ENCODE data around the gene MAP4K4. TPM values are rescaled to one million over a fixed set of nuclear protein-coding genes. Genes with fewer than 3 reads are reported as not detected.
A peak's percentile ranks its signal among the peaks of the same experiment; 100 is the strongest.

Gene MAP4K4
- polyA plus RNA-seq, 4 donors, result 68.7 to 84.3 (median 76.3) TPM

GRCh38 chr2:101807242-101807641, 109.7 kb downstream of the MAP4K4 start:
- no peak for DNase-seq (ENCODE audit: low read depth in 4 of 4, low spot score in 2 of 4)

- DNase-seq (ENCODE audit: low read depth in 4 of 4, low spot score in 2 of 4), result no peak
These were observed 110.6 kb downstream of the MAP4K4 start for GRCh38 chr2:101808006-101808562.

GRCh38 chr2:101809698-101810097, 112.2 kb downstream of the MAP4K4 start:
- no peak for DNase-seq (ENCODE audit: low read depth in 4 of 4, low spot score in 2 of 4)

- DNase-seq (ENCODE audit: low read depth in 4 of 4, low spot score in 2 of 4), result no peak
These were observed 113.9 kb downstream of the MAP4K4 start for GRCh38 chr2:101811226-101812015.

- no peak for DNase-seq (ENCODE audit: low read depth in 4 of 4, low spot score in 2 of 4)
These were observed 114.7 kb downstream of the MAP4K4 start for GRCh38 chr2:101812226-101812625.

GRCh38 chr2:101814752-101815151, 117.2 kb downstream of the MAP4K4 start:
- DNase-seq (ENCODE audit: low read depth in 4 of 4, low spot score in 2 of 4), result no peak

GRCh38 chr2:101815154-101815553, 117.6 kb downstream of the MAP4K4 start:
- DNase-seq (ENCODE audit: low read depth in 4 of 4, low spot score in 2 of 4), result no peak

GRCh38 chr2:101815739-101816391, 118.4 kb downstream of the MAP4K4 start:
- DNase-seq (ENCODE audit: low read depth in 4 of 4, low spot score in 2 of 4), result no peak

GRCh38 chr2:101816598-101816997, 119.1 kb downstream of the MAP4K4 start:
- DNase-seq (ENCODE audit: low read depth in 4 of 4, low spot score in 2 of 4), result no peak

- DNase-seq (ENCODE audit: low read depth in 4 of 4, low spot score in 2 of 4), result no peak
These were observed 120.0 kb downstream of the MAP4K4 start for GRCh38 chr2:101817481-101817880.

GRCh38 chr2:101818531-101819451, 121.3 kb downstream of the MAP4K4 start:
- DNase-seq (ENCODE audit: low read depth in 4 of 4, low spot score in 2 of 4), result no peak

GRCh38 chr2:101820519-101820918, 123.0 kb downstream of the MAP4K4 start:
- DNase-seq (ENCODE audit: low read depth in 4 of 4, low spot score in 2 of 4), result no peak

- no peak for DNase-seq (ENCODE audit: low read depth in 4 of 4, low spot score in 2 of 4)
These were observed 123.7 kb downstream of the MAP4K4 start for GRCh38 chr2:101821059-101821805.

- no peak for DNase-seq (ENCODE audit: low read depth in 4 of 4, low spot score in 2 of 4)
These were observed 124.4 kb downstream of the MAP4K4 start for GRCh38 chr2:101821828-101822458.

- DNase-seq (ENCODE audit: low read depth in 4 of 4, low spot score in 2 of 4), result peak in 1 of 4 donors; percentile 34
These were observed 125.9 kb downstream of the MAP4K4 start for GRCh38 chr2:101823347-101823791.

- no peak for DNase-seq (ENCODE audit: low read depth in 4 of 4, low spot score in 2 of 4)
These were observed 126.4 kb downstream of the MAP4K4 start for GRCh38 chr2:101823859-101824258.

GRCh38 chr2:101826716-101827115, 129.2 kb downstream of the MAP4K4 start:
- DNase-seq (ENCODE audit: low read depth in 4 of 4, low spot score in 2 of 4), result no peak

- no peak for DNase-seq (ENCODE audit: low read depth in 4 of 4, low spot score in 2 of 4)
These were observed 129.7 kb downstream of the MAP4K4 start for GRCh38 chr2:101827246-101827645.

- no peak for DNase-seq (ENCODE audit: low read depth in 4 of 4, low spot score in 2 of 4)
These were observed 130.8 kb downstream of the MAP4K4 start for GRCh38 chr2:101828257-101828656.

All from left renal cortex interstitium (tissue), 4 donors.